ENCODE data around the gene WDFY4.

DNA sequence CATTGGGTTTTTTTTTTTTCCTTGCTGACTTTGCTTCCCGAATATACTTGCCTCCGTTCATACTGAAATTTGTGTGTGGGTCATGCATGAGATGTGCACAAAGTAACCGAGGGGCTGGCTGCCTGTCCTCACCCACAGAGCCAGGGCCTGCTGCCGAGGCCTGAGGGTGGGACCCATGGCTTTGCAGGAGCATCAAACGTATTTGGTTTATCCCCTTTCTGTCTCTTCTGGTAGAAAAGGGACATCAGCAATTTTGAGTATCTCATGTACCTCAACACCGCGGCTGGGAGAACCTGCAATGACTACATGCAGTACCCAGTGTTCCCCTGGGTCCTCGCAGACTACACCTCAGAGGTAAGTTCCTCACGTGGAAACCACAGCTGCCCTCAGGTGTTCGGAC, 258.4 kb downstream of the WDFY4 start:
- TF ChIP-seq, protein P1, sequence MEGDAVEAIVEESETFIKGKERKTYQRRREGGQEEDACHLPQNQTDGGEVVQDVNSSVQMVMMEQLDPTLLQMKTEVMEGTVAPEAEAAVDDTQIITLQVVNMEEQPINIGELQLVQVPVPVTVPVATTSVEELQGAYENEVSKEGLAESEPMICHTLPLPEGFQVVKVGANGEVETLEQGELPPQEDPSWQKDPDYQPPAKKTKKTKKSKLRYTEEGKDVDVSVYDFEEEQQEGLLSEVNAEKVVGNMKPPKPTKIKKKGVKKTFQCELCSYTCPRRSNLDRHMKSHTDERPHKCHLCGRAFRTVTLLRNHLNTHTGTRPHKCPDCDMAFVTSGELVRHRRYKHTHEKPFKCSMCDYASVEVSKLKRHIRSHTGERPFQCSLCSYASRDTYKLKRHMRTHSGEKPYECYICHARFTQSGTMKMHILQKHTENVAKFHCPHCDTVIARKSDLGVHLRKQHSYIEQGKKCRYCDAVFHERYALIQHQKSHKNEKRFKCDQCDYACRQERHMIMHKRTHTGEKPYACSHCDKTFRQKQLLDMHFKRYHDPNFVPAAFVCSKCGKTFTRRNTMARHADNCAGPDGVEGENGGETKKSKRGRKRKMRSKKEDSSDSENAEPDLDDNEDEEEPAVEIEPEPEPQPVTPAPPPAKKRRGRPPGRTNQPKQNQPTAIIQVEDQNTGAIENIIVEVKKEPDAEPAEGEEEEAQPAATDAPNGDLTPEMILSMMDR (IDR thresholded peaks at IDR 0.05 in 2 of 3, conservative IDR thresholded peaks at IDR 0.05 in 1 of 3; ENCODE audit: borderline replicate concordance in 1 of 3, insufficient read depth in 1 of 3, low read depth in 2 of 3, low read length in 2 of 3): no peak
- TF ChIP-seq POLR2AphosphoS5 (IDR thresholded peaks at IDR 0.05; ENCODE audit: low read depth, low read length) (no peak), SP1 (IDR thresholded peaks at IDR 0.05; ENCODE audit: low read depth) (no peak), POLR2A (IDR thresholded peaks at IDR 0.05; ENCODE audit: borderline replicate concordance, extremely low read depth, insufficient read depth, insufficient read length) (no peak), CEBPB (IDR thresholded peaks at IDR 0.05; ENCODE audit: low read depth) (no peak)
